ENCODE results near the gene SPOP.
"Not testable (repeated sequence)": the region's sequence is repeated elsewhere in the genome, so short reads cannot be mapped to it uniquely, and the experiment has no call there.

The SPOP gene

GRCh38 chr17:49677933-49678847, at the start of gene SPOP:
TSS of gene SPOP (minus strand) at chr17:49678097. CDS start at chr17:49622810, 55,287 bp downstream.
- no peak for TF ChIP-seq CTCF (IDR thresholded peaks at IDR 0.05; ENCODE audit: control extremely low read depth, extremely low read depth, low read depth, missing control alignments)
- DNase-seq (ENCODE audit: extremely low spot score) = peak; percentile 98
- POLR2A ChIA-PET = interaction anchor here (0.5 to 0.8 kb wide), 2 partner anchors 35 to 129 kb away, joined by 3 to 7 read pairs; no protein-coding TSS in a partner anchor
- CTCF ChIA-PET = interaction anchor here (0.8 to 40.4 kb wide), 7 partner anchors 8 to 108 kb away, joined by 3 to 880 read pairs (median 4); partner anchors contain the start of gene NXPH3

- no peak for DNase-seq (ENCODE audit: extremely low spot score)
- ChIA-PET POLR2A (no interaction called here), CTCF (interaction anchor here (0.9 to 2.6 kb wide), 5 partner anchors 18 to 170 kb away, joined by 3 to 10 read pairs (median 6); partner anchors contain the start of gene SLC35B1)
Measured at GRCh38 chr17:49727380-49727779, 49.5 kb upstream of the SPOP start.

GRCh38 chr17:49725452-49726130, 47.7 kb upstream of the SPOP start:
- no peak for TF ChIP-seq CTCF (IDR thresholded peaks at IDR 0.05; ENCODE audit: control extremely low read depth, extremely low read depth, low read depth, missing control alignments)
- CTCF ChIA-PET = interaction anchor here (2.4 to 2.6 kb wide), 2 partner anchors 17 to 169 kb away, joined by 8 to 10 read pairs; no protein-coding TSS in a partner anchor
- POLR2A ChIA-PET = no interaction called here
- no peak for DNase-seq (ENCODE audit: extremely low spot score)

More at GRCh38 chr17:49727380-49727779, 49.5 kb upstream of the SPOP start:
- no peak for TF ChIP-seq CTCF (IDR thresholded peaks at IDR 0.05; ENCODE audit: control extremely low read depth, extremely low read depth, low read depth, missing control alignments)

- POLR2A ChIA-PET = interaction anchor here (0.7 kb wide), 1 partner anchor 558 kb away, joined by 4 read pairs; no protein-coding TSS in a partner anchor
- not testable (repeated sequence) for DNase-seq (ENCODE audit: extremely low spot score)
- CTCF ChIA-PET = interaction anchor here (1.1 to 2.1 kb wide), 3 partner anchors 9 to 28 kb away, joined by 3 to 14 read pairs (median 5); partner anchors contain the start of gene SLC35B1
Measured at GRCh38 chr17:49724552-49724951, 46.7 kb upstream of the SPOP start.

- CTCF ChIA-PET = interaction anchor here (0.9 to 2.1 kb wide), 5 partner anchors 10 to 156 kb away, joined by 3 to 14 read pairs (median 4); partner anchors contain the start of gene SLC35B1
- no peak for TF ChIP-seq CTCF (IDR thresholded peaks at IDR 0.05; ENCODE audit: control extremely low read depth, extremely low read depth, low read depth, missing control alignments)
- POLR2A ChIA-PET = no interaction called here
- no peak for DNase-seq (ENCODE audit: extremely low spot score)
Measured at GRCh38 chr17:49723423-49723822, 45.5 kb upstream of the SPOP start.

GRCh38 chr17:49722066-49722465, 44.2 kb upstream of the SPOP start:
- TF ChIP-seq CTCF (IDR thresholded peaks at IDR 0.05; ENCODE audit: control extremely low read depth, extremely low read depth, low read depth, missing control alignments) = no peak
- CTCF ChIA-PET = interaction anchor here (0.9 to 3.5 kb wide), 7 partner anchors 10 to 166 kb away, joined by 3 to 33 read pairs (median 5); partner anchors contain the start of gene SLC35B1
- DNase-seq (ENCODE audit: extremely low spot score) = no peak
- POLR2A ChIA-PET = no interaction called here
